ENCODE measurements around the gene GCNT4. TPM values are rescaled to one million over a fixed set of nuclear protein-coding genes. Genes with fewer than 3 reads are reported as not detected.

GCNT4 gene
- total and polyA plus RNA-seq, 7 donors = 0.69 to 3.2 (median 1.8) TPM

DNA sequence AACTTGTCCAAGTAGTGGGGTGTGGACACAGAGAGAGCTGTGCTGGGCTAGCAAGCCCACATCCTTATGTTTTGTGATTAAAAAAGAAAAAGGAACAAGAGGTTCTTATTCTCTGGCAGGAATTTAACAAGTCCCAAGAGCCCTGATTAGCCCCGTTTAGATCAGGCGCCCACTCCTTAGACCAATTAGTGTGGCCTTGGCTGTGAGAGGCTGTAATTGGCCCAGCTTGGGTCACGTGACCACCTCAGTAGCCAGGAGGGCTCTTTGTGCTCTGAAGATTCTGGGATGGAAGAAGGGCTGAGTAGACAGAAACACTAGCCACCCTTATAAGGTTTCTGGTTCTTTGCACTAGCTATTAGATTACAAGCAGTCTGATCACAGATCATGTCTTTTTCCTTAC lies 31.1 kb downstream of the GCNT4 start:
- WGBS, 2 donors = 60 to 68% methylated on average over 3 of the region's 3 CpGs
- Histone ChIP-seq H3K27me3 (no peaks in the 10 kb centered on the region), H3K36me3 (no peaks in the 10 kb centered on the region), H3K9me3 (no peaks in the 10 kb centered on the region), H3K4me3 (no peak overlapping the region), H3K4me1 (no peaks in the 10 kb centered on the region), H3K27ac (no peak overlapping the region)
- TF ChIP-seq POLR2A (IDR thresholded peaks at IDR 0.05) (no peak), POLR2AphosphoS5 (IDR thresholded peaks at IDR 0.05) (no peak), EP300 (IDR thresholded peaks at IDR 0.05) (no peak)
- TF ChIP-seq, protein P1, sequence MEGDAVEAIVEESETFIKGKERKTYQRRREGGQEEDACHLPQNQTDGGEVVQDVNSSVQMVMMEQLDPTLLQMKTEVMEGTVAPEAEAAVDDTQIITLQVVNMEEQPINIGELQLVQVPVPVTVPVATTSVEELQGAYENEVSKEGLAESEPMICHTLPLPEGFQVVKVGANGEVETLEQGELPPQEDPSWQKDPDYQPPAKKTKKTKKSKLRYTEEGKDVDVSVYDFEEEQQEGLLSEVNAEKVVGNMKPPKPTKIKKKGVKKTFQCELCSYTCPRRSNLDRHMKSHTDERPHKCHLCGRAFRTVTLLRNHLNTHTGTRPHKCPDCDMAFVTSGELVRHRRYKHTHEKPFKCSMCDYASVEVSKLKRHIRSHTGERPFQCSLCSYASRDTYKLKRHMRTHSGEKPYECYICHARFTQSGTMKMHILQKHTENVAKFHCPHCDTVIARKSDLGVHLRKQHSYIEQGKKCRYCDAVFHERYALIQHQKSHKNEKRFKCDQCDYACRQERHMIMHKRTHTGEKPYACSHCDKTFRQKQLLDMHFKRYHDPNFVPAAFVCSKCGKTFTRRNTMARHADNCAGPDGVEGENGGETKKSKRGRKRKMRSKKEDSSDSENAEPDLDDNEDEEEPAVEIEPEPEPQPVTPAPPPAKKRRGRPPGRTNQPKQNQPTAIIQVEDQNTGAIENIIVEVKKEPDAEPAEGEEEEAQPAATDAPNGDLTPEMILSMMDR (IDR thresholded peaks at IDR 0.05) = no peak
- DNase-seq = no peak
- intact Hi-C loops (cut with DNase I) = no loop called here

DNA sequence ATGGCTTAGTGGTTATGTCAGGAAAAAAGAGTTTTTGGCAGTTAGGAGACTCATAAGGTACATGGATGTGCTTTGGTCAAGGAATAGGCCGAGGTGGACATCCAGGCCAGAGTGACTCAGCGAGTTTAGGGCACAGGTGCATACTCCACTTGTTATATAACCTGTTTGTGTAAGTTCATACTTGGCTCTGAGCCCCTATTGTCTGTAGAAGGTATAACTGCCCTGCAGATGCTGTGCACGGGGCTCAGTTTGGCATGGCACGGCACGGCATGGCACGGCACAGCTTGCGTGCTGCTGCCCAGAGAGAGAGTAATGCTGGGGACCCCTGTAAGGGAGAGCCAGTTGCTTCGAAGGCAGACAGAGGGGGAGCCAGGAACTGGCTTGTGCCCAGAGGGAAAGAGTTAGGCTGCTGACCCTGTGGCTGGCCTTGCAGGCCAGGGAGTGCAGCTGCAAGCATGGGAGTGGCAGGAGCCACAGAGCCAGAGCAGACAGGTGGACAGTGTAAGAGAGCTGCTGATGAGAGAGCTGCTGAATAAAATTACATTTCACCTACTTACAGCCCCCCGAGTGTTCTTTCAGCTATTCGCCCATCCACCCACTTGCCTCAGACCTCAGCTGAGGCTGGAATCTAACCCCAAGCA lies 32.2 kb downstream of the GCNT4 start:
- WGBS, 2 donors = 62 to 78% methylated on average over 10 of the region's 10 CpGs
- no peak overlapping the region for H3K27ac ChIP-seq
- H3K4me3 ChIP-seq = no peak overlapping the region
- intact Hi-C loops (cut with DNase I) = no loop called here
- H3K9me3 ChIP-seq = no peaks in the 10 kb centered on the region
- no peaks in the 10 kb centered on the region for H3K27me3 ChIP-seq
- H3K36me3 ChIP-seq = no peaks in the 10 kb centered on the region
- TF ChIP-seq EP300 (IDR thresholded peaks at IDR 0.05) (no peak), POLR2AphosphoS5 (IDR thresholded peaks at IDR 0.05) (no peak), POLR2A (IDR thresholded peaks at IDR 0.05) (no peak)
- TF ChIP-seq, protein P1 (IDR thresholded peaks at IDR 0.05) = no peak
- no peak for DNase-seq
- H3K4me1 ChIP-seq = no peaks in the 10 kb centered on the region

DNA sequence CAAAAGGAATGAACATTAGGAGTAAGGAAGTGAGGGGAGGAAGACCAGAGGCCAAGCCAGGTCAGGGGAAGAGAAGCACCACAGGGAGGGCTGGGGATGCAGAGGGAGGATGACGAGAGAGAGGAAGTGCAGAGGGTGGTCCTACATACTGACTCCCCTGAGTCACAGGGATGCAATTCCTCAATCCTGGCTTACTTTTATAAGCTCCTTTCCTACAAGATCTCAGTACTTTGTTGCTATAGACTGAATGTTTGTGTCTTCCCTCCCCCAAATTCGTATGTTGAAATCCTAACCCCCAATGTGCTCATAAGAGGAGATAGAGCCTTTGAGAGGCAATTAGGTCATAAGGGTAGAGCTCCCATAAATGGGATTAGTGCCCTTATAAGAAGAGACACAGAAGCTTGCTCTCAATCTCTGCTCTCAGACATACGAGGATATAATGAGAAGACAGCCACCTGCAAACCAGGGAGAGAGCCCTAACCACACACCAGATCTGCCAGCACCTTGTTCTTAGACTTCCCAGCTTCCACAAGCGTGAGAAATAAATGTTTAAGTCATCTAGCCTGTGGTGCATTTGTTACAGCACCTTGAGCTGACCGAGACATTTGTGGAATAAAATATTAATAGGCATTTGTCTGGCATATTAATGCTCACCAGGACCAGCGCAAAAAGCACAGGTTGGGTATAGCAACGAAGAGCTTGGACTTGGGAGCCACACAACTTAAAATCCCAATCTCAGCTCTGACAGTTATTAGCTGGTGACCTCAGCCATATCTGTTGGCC lies 33.4 kb downstream of the GCNT4 start:
- intact Hi-C loops (cut with DNase I) = no loop called here
- no peak for DNase-seq
- no peaks in the 10 kb centered on the region for H3K4me1 ChIP-seq
- WGBS, 2 donors = 81 to 89% methylated on average over 7 of the region's 7 CpGs
- no peak overlapping the region for H3K4me3 ChIP-seq
- H3K27ac ChIP-seq = no peak overlapping the region
- no peaks in the 10 kb centered on the region for H3K27me3 ChIP-seq
- H3K36me3 ChIP-seq = no peaks in the 10 kb centered on the region
- H3K9me3 ChIP-seq = no peaks in the 10 kb centered on the region
- no peak for TF ChIP-seq EP300 (IDR thresholded peaks at IDR 0.05)
- TF ChIP-seq, protein P1 (IDR thresholded peaks at IDR 0.05) = no peak
- no peak for TF ChIP-seq POLR2A (IDR thresholded peaks at IDR 0.05)
- TF ChIP-seq POLR2AphosphoS5 (IDR thresholded peaks at IDR 0.05) = no peak

DNA sequence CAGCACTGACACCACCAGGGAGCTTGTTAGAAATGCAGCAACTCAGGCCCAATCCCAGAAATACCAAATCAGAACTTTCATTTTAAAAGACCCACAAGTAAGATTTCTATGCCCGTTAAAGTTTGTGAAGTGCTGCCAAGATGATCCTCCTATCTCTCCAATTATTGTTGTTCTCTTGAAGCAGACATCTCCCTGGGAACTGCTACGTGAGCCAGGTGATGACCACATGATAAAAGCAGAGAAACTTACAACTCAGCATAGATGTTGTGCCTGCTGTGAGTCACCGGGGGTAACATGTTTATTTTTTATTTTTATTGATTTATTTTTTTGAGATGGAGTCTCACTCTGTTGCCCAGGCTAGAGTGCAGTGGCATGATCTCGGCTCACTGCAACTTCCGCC lies 34.4 kb downstream of the GCNT4 start:
- Histone ChIP-seq H3K27me3 (no peaks in the 10 kb centered on the region), H3K36me3 (no peaks in the 10 kb centered on the region), H3K27ac (no peak overlapping the region), H3K4me3 (no peak overlapping the region), H3K4me1 (no peaks in the 10 kb centered on the region), H3K9me3 (no peaks in the 10 kb centered on the region)
- TF ChIP-seq, protein P1 (IDR thresholded peaks at IDR 0.05) = no peak
- no peak for TF ChIP-seq POLR2A (IDR thresholded peaks at IDR 0.05)
- TF ChIP-seq POLR2AphosphoS5 (IDR thresholded peaks at IDR 0.05) = no peak
- TF ChIP-seq EP300 (IDR thresholded peaks at IDR 0.05) = no peak
- DNase-seq = no peak
- intact Hi-C loops (cut with DNase I) = no loop called here
- 88 to 89% methylated on average over 5 of the region's 5 CpGs for WGBS, 2 donors

Measured in sigmoid colon (tissue), 7 donors.